Measurements from ENCODE around the gene TRPV4. TPM values are rescaled to one million over a fixed set of nuclear protein-coding genes. Genes with fewer than 3 reads are reported as not detected.
"Not testable (repeated sequence)": the region's sequence is repeated elsewhere in the genome, so short reads cannot be mapped to it uniquely, and the experiment has no call there.

The TRPV4 gene
- total and polyA plus RNA-seq, 9 donors: 0.13 to 3.3 (median 0.99) TPM

DNA sequence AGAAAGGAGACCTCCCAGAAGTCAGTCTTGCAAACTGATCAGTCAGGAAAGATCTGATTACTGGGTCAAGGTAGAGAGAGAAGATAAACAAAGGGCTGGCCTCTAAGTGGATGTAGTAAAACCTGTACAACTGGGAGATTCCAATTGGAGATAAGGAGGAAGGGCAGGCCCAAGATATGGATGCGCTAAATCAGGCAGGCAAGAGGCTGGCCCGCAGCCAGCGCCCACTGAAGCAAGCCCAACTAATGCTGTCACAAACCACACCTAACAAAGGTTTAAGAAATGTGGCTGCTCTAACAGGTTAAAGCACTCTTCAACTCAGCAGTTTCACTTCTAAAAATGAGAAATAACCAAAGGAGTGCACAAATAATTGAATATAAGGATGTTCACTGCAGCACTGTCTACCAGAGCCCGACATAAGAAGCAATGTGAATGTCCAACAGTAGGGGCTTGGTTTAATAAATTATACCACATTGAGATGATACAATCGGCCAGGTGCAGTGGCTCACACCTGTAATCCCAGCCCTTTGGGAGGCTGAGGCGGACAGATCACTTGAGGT is 42.5 kb upstream of the TRPV4 start:
- Histone ChIP-seq H3K4me1 (ENCODE audit: control insufficient read depth, insufficient read depth, low read length) (peaks cover 24% of the 10 kb centered on the region), H3K27ac (ENCODE audit: low read length) (no peak overlapping the region), H3K9me3 (replicated peaks; ENCODE audit: control insufficient read depth, low read depth, low read length) (no peaks in the 10 kb centered on the region), H3K4me3 (ENCODE audit: low read length) (no peak overlapping the region), H3K27me3 (ENCODE audit: control insufficient read depth, insufficient read depth, low read length) (no peaks in the 10 kb centered on the region), H3K36me3 (ENCODE audit: control insufficient read depth, insufficient read depth, low read length) (peaks cover 12% of the 10 kb centered on the region)
- no peak for DNase-seq
- 80% methylated on average over 2 of the region's 6 CpGs for WGBS (ENCODE audit: insufficient coverage)

DNA sequence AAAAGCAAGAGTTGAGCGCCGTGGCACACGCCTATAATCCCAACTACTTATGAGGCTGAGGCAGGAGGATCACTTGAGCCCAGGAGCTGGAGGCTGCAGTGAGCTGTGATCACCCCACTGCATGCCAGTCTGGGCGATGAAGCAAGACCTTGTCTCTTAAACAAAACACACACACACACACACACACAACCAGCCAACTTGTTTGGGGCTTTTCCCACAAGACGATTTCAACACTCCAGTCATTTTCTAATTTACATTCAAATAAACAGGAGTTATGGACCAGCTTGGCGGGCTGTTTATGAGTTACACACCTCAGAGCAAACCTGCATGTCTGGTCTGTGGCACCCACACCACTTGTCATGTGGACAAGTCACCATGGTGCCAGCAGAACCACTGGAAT is 40.5 kb upstream of the TRPV4 start:
- no peak overlapping the region for H3K4me3 ChIP-seq (ENCODE audit: low read length)
- H3K27me3 ChIP-seq (ENCODE audit: control insufficient read depth, insufficient read depth, low read length): no peaks in the 10 kb centered on the region
- no peak for DNase-seq
- H3K9me3 ChIP-seq (replicated peaks; ENCODE audit: control insufficient read depth, low read depth, low read length): no peaks in the 10 kb centered on the region
- 69% methylated on average over 3 of the region's 6 CpGs for WGBS (ENCODE audit: insufficient coverage)
- H3K36me3 ChIP-seq (ENCODE audit: control insufficient read depth, insufficient read depth, low read length): peaks cover 12% of the 10 kb centered on the region
- H3K4me1 ChIP-seq (ENCODE audit: control insufficient read depth, insufficient read depth, low read length): peaks cover 11% of the 10 kb centered on the region
- H3K27ac ChIP-seq (ENCODE audit: low read length): no peak overlapping the region

GRCh38 chr12:109871668-109872314 is 38.6 kb upstream of the TRPV4 start:
- WGBS (ENCODE audit: insufficient coverage): no CpG with 5 or more reads among the region's 7 CpGs
- H3K4me3 ChIP-seq (ENCODE audit: low read length): no peak overlapping the region
- H3K4me1 ChIP-seq (ENCODE audit: control insufficient read depth, insufficient read depth, low read length): peaks cover 7% of the 10 kb centered on the region

GRCh38 chr12:109870648-109871047 is 37.5 kb upstream of the TRPV4 start:
- no peak for DNase-seq
- no peaks in the 10 kb centered on the region for H3K9me3 ChIP-seq (replicated peaks; ENCODE audit: control insufficient read depth, low read depth, low read length)
- H3K27ac ChIP-seq (ENCODE audit: low read length): no peak overlapping the region
- H3K4me3 ChIP-seq (ENCODE audit: low read length): no peak overlapping the region
- 56% methylated on average over 1 of the region's 2 CpGs for WGBS (ENCODE audit: insufficient coverage)
- peaks cover 7% of the 10 kb centered on the region for H3K4me1 ChIP-seq (ENCODE audit: control insufficient read depth, insufficient read depth, low read length)
- no peaks in the 10 kb centered on the region for H3K27me3 ChIP-seq (ENCODE audit: control insufficient read depth, insufficient read depth, low read length)
- peaks cover 9% of the 10 kb centered on the region for H3K36me3 ChIP-seq (ENCODE audit: control insufficient read depth, insufficient read depth, low read length)

More at GRCh38 chr12:109871668-109872314, 38.6 kb upstream of the TRPV4 start:
- Histone ChIP-seq H3K36me3 (ENCODE audit: control insufficient read depth, insufficient read depth, low read length) (peaks cover 9% of the 10 kb centered on the region), H3K9me3 (replicated peaks; ENCODE audit: control insufficient read depth, low read depth, low read length) (no peaks in the 10 kb centered on the region), H3K27me3 (ENCODE audit: control insufficient read depth, insufficient read depth, low read length) (no peaks in the 10 kb centered on the region), H3K27ac (ENCODE audit: low read length) (no peak overlapping the region)
- DNase-seq: no peak

DNA sequence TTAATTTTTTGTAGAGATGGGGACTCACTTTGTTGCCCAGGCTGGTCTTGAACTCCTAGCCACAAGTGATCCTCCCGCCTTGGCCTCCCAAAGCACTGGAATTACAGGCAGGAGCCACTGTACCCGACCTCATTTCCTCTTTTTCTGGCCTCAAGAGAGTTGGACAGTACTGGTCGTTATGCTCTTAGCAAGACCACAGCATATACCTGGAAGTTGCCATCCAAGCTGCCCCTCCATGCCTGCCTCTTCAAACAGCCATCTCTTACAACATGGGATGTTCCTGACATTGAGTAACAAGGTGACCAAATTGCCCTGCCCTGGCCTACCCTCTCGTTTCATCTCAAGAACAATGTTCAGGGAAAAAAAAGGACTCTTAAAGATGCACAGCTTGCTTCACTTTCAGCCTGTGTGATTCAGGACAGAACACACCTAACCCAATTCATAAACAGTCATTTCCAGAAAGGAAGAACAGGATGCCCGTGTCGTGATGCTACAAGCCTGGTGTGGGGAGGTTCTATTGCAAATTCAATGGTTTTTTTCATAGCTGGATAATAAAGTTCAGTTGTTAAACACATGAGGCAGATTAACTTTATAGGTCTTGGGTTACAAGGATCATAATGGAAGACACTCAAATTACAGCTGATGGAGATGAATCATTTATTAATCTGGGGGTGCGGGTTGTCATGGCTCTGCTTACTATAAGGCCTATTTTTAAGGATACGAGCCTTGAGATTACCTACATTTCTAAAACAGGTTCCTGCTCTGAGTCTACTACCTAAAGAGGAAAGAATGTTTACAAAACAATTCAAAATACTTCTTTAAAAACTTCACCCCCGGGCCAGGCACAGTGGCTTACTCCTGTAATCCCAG is 35.2 kb upstream of the TRPV4 start:
- Histone ChIP-seq H3K4me3 (ENCODE audit: low read length) (no peak overlapping the region), H3K4me1 (ENCODE audit: control insufficient read depth, insufficient read depth, low read length) (peaks cover 18% of the 10 kb centered on the region), H3K9me3 (replicated peaks; ENCODE audit: control insufficient read depth, low read depth, low read length) (no peaks in the 10 kb centered on the region), H3K36me3 (ENCODE audit: control insufficient read depth, insufficient read depth, low read length) (peaks cover 9% of the 10 kb centered on the region), H3K27me3 (ENCODE audit: control insufficient read depth, insufficient read depth, low read length) (no peaks in the 10 kb centered on the region), H3K27ac (ENCODE audit: low read length) (no peak overlapping the region)
- DNase-seq: no peak
- 66% methylated on average over 4 of the region's 9 CpGs for WGBS (ENCODE audit: insufficient coverage)

DNA sequence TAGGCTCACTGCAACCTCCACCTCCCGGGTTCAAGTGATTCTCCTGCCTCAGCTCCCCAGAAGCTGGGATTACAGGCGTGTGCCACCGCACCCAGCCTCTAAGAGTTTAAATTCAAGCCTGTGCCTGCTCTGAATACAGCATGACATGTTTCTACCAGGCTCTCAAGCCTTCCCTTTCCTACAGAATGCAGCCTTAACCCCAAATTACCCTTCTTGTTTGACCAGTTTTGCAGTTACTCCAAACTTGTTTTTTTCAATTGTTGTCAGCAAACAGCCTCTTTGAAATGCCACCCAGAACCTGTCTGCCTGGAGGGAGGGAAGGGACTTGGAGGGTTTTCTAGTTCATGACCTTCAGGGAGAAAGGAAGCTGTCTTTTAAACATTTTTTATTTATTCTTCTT is 31.7 kb upstream of the TRPV4 start:
- H3K4me3 ChIP-seq (ENCODE audit: low read length): no peak overlapping the region
- no peaks in the 10 kb centered on the region for H3K9me3 ChIP-seq (replicated peaks; ENCODE audit: control insufficient read depth, low read depth, low read length)
- H3K36me3 ChIP-seq (ENCODE audit: control insufficient read depth, insufficient read depth, low read length): peaks cover 14% of the 10 kb centered on the region
- H3K4me1 ChIP-seq (ENCODE audit: control insufficient read depth, insufficient read depth, low read length): peaks cover 17% of the 10 kb centered on the region
- no peak for DNase-seq
- WGBS (ENCODE audit: insufficient coverage): 91% methylated on average over 3 of the region's 3 CpGs
- H3K27ac ChIP-seq (ENCODE audit: low read length): no peak overlapping the region
- H3K27me3 ChIP-seq (ENCODE audit: control insufficient read depth, insufficient read depth, low read length): no peaks in the 10 kb centered on the region

DNA sequence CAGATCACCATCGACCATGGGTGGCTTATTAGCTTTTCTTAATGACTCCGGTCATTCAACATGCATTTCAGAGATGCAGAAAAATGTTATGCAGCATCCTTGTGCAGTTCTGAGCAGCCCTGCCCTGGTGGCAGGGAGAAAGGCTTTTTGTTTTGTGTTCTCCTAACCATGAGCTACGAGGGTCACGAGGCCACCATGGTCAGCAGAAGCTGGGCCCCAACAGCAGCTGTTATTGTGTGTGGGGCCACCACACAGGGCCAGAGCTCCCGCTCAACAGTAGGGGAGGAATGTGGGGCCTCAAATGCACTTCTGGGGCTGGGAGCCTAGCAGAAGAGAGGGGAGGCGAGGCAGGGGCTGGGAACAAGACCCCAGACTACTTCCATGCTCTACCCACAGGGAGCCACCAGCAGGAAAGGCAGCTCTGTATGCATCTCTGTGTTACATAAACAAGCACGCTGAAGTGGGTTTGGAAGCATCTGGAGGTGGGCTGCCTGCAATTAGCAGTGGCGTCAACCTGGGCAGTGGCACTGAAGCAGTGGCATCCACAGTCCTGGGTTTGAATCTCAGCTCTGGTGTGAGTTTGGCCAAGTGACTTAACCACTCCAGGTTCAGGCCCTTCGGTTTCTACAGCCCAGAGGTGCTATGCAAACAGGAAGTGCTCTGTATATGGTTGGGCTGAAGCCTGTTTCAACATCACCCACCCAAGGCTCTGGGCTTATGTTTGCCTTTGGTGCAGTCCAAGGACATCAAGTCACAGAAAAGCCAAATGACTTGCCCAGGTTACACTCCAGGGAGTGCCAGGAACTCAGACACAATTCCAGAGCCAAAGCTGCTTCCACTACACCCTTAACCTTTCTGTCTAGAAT is 30.9 kb upstream of the TRPV4 start:
- 76% methylated on average over 6 of the region's 9 CpGs for WGBS (ENCODE audit: insufficient coverage)
- H3K4me1 ChIP-seq (ENCODE audit: control insufficient read depth, insufficient read depth, low read length): peaks cover 17% of the 10 kb centered on the region
- H3K27me3 ChIP-seq (ENCODE audit: control insufficient read depth, insufficient read depth, low read length): no peaks in the 10 kb centered on the region
- peaks cover 14% of the 10 kb centered on the region for H3K36me3 ChIP-seq (ENCODE audit: control insufficient read depth, insufficient read depth, low read length)
- H3K4me3 ChIP-seq (ENCODE audit: low read length): no peak overlapping the region
- H3K9me3 ChIP-seq (replicated peaks; ENCODE audit: control insufficient read depth, low read depth, low read length): no peaks in the 10 kb centered on the region
- no peak for DNase-seq
- H3K27ac ChIP-seq (ENCODE audit: low read length): peak overlapping the region; percentile 17

- not testable (repeated sequence) for H3K4me3 ChIP-seq (ENCODE audit: low read length)
- WGBS (ENCODE audit: insufficient coverage): 82% methylated on average over 6 of the region's 9 CpGs
These were observed 29.3 kb upstream of the TRPV4 start for GRCh38 chr12:109862491-109862890.

DNA sequence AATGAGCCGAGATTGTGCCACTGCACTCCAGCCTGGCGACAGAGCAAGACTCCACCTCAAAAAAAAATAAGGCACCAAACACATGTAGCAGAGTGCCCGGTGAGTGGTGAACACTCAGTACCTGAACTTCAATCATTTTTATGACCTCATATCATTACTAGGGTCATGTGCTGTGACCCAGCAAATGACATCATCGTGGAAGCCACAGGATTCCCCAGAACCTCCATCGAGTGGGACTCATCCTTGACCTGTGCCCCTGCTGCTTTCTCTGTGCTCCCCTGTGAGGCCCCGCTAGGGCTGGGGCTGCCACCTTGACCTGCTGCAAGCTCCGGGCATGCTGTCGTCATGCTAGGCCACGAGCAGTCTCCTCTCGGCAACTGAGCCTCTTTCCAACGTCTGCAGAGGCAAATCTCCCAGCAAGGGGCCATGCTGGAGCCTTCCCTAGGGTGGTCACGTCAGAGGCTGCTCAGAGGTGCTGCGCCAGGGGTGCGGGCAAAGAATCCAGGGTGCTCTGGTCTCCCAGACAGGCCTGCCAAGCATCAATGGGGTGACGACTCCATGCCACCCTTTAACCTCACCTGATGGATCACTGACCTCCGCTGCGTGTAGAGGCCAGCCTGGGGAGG is 28.6 kb upstream of the TRPV4 start:
- Histone ChIP-seq H3K36me3 (ENCODE audit: control insufficient read depth, insufficient read depth, low read length) (peaks cover 32% of the 10 kb centered on the region), H3K4me1 (ENCODE audit: control insufficient read depth, insufficient read depth, low read length) (peaks cover 17% of the 10 kb centered on the region), H3K4me3 (ENCODE audit: low read length) (no peak overlapping the region), H3K27me3 (ENCODE audit: control insufficient read depth, insufficient read depth, low read length) (no peaks in the 10 kb centered on the region), H3K9me3 (replicated peaks; ENCODE audit: control insufficient read depth, low read depth, low read length) (no peaks in the 10 kb centered on the region), H3K27ac (ENCODE audit: low read length) (peak overlapping the region; percentile 13)
- no peak for DNase-seq
- WGBS (ENCODE audit: insufficient coverage): 66% methylated on average over 17 of the region's 17 CpGs

More at GRCh38 chr12:109862491-109862890, 29.3 kb upstream of the TRPV4 start:
- peaks cover 17% of the 10 kb centered on the region for H3K4me1 ChIP-seq (ENCODE audit: control insufficient read depth, insufficient read depth, low read length)
- H3K27ac ChIP-seq (ENCODE audit: low read length); DNase-seq; H3K9me3 ChIP-seq (replicated peaks; ENCODE audit: control insufficient read depth, low read depth, low read length); H3K27me3 ChIP-seq (ENCODE audit: control insufficient read depth, insufficient read depth, low read length): not testable (repeated sequence)
- peaks cover 26% of the 10 kb centered on the region for H3K36me3 ChIP-seq (ENCODE audit: control insufficient read depth, insufficient read depth, low read length)
